Transverse colon (tissue), 4 donors: ENCODE data around the gene SIL1. TPM values are rescaled to one million over a fixed set of nuclear protein-coding genes. Genes with fewer than 3 reads are reported as not detected.

ENCODE experiments used
- DNase-seq: peaks from one replicate; pipeline ENCODE4 v3.0.0-alpha.2; 2019
- H3K27ac ChIP-seq, 4 donors: fragments of 200-600 bp; sonication (generic); 2 replicates each; pipeline ENCODE4 v1.5.1; 2016 to 2018; ENCODE audit warnings: inconsistent platforms in 4 of 4
- H3K27me3 ChIP-seq: fragments of 200-600 bp; sonication (generic); 2 replicates; pipeline ENCODE4 v1.5.1; 2017; ENCODE audit warnings: inconsistent platforms
- H3K36me3 ChIP-seq, 4 donors: fragments of 200-600 bp; sonication (generic); 2 replicates each; pipeline ENCODE4 v1.5.1; 2017 to 2019; ENCODE audit warnings: inconsistent platforms in 4 of 4
- H3K4me1 ChIP-seq, 4 donors: fragments of 200-600 bp; sonication (generic); 2 replicates each; pipeline ENCODE4 v1.5.1; 2017 to 2020; ENCODE audit warnings: inconsistent platforms in 4 of 4
- H3K4me3 ChIP-seq, 4 donors: fragments of 200-600 bp; sonication (generic); 1 replicate in 1 of 4; 2 replicates in 3 of 4; pipeline versions ENCODE4 v1.5.1 to v1.6.1; 2017 to 2019; ENCODE audit warnings: inconsistent platforms in 4 of 4
- H3K9me3 ChIP-seq, 2 donors: fragments of 200-600 bp; sonication (generic); 2 replicates each; pipeline ENCODE4 v1.5.1; 2017 to 2019; ENCODE audit warnings: inconsistent platforms in 2 of 2
- EP300 ChIP-seq: sonication (generic); formaldehyde crosslinking; IDR thresholded peaks from one replicate; pipeline ENCODE4 v1.6.1; 2017; ENCODE audit warnings: antibody characterized with exemption, low read depth
- POLR2A ChIP-seq: fragments of 450-650 bp; IDR thresholded peaks from one replicate; pipeline ENCODE4 v1.6.1; 2016; ENCODE audit warnings: antibody characterized with exemption, mild to moderate bottlenecking, moderate library complexity
- POLR2AphosphoS5 ChIP-seq, 3 donors: sonication (generic); formaldehyde crosslinking; IDR thresholded peaks; one replicate each; pipeline ENCODE4 v1.6.1; 2016; ENCODE audit warnings: antibody characterized with exemption in 3 of 3
- WGBS, 2 donors: methylation state at CpG; one replicate each; pipeline ENCODE4 v1.1.5; 2018; ENCODE audit warnings: low coverage in 1 of 2; 5-methylcytosine and 5-hydroxymethylcytosine counted together
- in situ Hi-C, 4 donors: fragments of 200-750 bp; cut with MboI; loops; one replicate each; pipeline versions ENCODE4 v1.15.0 to v1.15.1; 2017; ENCODE audit warnings: low sequenced_read_pairs in 3 of 4, low pct_ligation_motif_present in 1 of 4, low pct_unique_long_range_greater_than_20kb in 1 of 4
- intact Hi-C: fragments of 100-400 bp; cut with DNase I; formaldehyde crosslinking; loops from one replicate; pipeline ENCODE4 v1.15.1; 2023; ENCODE audit warnings: low total_unique reads
- total RNA-seq, 4 donors: library from RNA; depleted of rRNA; stranded (reverse); fragments of >200 nt; gene quantifications; one replicate each; pipeline ENCODE4 v1.1.0, GENCODE V29; 2016
- TF ChIP-seq, protein P1 (sequence below), 5 experiments: fragments of 200-600 bp in 3 of 5; fragments of 450-650 bp in 2 of 5; sonication (generic) in 3 of 5; IDR thresholded peaks; 1 replicate in 2 of 5; 2 replicates in 3 of 5; pipeline ENCODE4 v1.5.1; 2016 to 2017; ENCODE audit warnings: antibody characterized with exemption in 5 of 5, inconsistent platforms in 3 of 5, mild to moderate bottlenecking in 2 of 5, moderate library complexity in 1 of 5

Gene SIL1
- total RNA-seq, 4 donors from 2014 or later = 11.1 to 38.1 (median 29.0) TPM

DNA sequence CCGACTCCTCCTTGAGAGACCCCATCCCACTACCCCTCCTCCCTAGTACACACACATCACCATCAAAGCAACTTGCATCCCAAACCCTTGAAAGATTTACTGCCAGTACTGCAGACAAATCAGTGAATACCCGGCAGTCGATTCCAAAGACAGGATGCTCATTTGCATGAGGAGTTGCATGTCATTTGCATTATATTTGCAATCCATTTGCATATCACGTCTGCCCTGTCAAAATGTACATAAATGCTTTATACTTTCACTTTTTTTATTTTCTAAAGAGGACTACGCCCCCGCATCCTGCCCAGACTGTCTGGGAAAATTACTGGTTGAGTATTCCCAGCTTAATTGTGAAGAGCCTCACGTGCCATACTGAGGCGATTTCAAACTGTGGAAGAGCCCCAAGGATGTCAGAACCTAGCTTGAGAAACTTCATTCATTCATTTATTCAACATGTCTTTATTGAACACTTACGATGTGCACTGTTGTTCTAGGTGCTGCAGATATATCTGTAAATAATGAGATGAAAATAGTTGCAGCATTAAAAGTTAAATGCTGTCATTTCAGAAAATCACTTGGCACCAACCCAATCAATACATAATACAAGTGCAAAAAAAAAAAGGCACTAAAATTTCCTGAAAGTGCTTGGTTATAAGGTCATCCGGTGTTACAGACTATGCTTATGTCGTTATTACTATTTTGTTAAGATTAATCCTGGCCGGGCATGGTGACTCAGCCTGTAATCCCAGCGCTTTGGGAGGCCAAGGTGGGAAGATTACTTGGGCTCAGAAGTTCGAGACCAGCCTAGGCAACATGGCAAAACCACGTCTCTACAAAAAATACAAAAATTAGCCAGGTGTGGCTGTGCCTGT, 17.2 kb upstream of the SIL1 start:
- H3K27ac ChIP-seq = no peak overlapping the region
- 63 to 70% methylated on average over 15 of the region's 15 CpGs for WGBS, 2 donors
- H3K36me3 ChIP-seq = no peaks in the 10 kb centered on the region
- TF ChIP-seq POLR2AphosphoS5 (IDR thresholded peaks at IDR 0.05) (no peak), POLR2A (no peak), EP300 (no peak)
- TF ChIP-seq, protein P1, sequence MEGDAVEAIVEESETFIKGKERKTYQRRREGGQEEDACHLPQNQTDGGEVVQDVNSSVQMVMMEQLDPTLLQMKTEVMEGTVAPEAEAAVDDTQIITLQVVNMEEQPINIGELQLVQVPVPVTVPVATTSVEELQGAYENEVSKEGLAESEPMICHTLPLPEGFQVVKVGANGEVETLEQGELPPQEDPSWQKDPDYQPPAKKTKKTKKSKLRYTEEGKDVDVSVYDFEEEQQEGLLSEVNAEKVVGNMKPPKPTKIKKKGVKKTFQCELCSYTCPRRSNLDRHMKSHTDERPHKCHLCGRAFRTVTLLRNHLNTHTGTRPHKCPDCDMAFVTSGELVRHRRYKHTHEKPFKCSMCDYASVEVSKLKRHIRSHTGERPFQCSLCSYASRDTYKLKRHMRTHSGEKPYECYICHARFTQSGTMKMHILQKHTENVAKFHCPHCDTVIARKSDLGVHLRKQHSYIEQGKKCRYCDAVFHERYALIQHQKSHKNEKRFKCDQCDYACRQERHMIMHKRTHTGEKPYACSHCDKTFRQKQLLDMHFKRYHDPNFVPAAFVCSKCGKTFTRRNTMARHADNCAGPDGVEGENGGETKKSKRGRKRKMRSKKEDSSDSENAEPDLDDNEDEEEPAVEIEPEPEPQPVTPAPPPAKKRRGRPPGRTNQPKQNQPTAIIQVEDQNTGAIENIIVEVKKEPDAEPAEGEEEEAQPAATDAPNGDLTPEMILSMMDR (IDR thresholded peaks at IDR 0.05) = no peak
- H3K9me3 ChIP-seq = no peaks in the 10 kb centered on the region
- no peak overlapping the region for H3K4me3 ChIP-seq
- intact Hi-C loops (no loop called here), in situ Hi-C loops (no loop called here)
- H3K27me3 ChIP-seq = no peaks in the 10 kb centered on the region
- H3K4me1 ChIP-seq = no peaks in the 10 kb centered on the region
- DNase-seq = no peak

DNA sequence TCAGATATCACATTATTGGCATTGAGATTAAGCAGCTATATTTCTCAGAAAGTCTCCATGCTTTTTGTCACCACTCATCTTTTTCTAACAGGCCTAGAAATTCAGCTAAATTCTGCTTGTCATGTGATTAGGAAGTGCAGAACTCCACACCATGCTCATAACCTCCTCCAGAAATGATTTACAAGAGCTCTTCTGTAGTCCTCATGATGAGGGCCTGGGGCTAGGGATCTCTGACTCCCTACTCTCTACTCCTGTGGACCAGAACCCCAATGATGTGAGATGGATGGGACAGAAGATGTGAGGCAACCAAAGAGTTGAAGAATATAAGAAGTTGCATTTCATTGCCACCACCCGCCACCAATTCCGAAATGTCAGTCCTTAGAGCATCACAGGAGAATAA, 16.5 kb upstream of the SIL1 start:
- no peaks in the 10 kb centered on the region for H3K4me1 ChIP-seq
- DNase-seq = no peak
- no peak overlapping the region for H3K4me3 ChIP-seq
- H3K27ac ChIP-seq = no peak overlapping the region
- H3K9me3 ChIP-seq = no peaks in the 10 kb centered on the region
- in situ Hi-C loops = no loop called here
- WGBS, 2 donors = 90 to 100% methylated on average over 2 of the region's 2 CpGs
- no peaks in the 10 kb centered on the region for H3K36me3 ChIP-seq
- no peaks in the 10 kb centered on the region for H3K27me3 ChIP-seq
- TF ChIP-seq EP300 (no peak), POLR2A (no peak), POLR2AphosphoS5 (IDR thresholded peaks at IDR 0.05) (no peak)
- TF ChIP-seq, protein P1 (IDR thresholded peaks at IDR 0.05) = no peak
- intact Hi-C loops = no loop called here

DNA sequence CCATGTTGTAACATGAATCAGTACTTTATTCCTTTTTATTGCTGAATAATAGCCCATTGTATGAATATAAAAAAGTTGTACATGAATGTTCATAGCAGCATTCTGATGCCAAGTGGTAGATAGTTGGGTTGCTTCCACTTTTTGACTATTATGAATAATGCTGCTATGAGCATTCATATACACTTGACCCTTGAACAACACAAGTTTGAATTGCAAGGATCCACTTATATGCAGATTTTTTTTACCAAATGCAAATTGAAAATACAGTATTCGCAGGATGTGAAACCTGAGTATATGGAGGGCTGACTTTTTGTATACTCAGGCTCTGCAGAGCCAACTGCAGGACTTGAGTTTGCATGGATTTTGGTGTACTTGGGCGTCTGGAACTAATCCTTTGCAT, 14.7 kb upstream of the SIL1 start:
- in situ Hi-C loops = no loop called here
- intact Hi-C loops = no loop called here
- no peak for TF ChIP-seq POLR2AphosphoS5 (IDR thresholded peaks at IDR 0.05)
- no peak for TF ChIP-seq EP300
- TF ChIP-seq, protein P1 (IDR thresholded peaks at IDR 0.05) = no peak
- TF ChIP-seq POLR2A = no peak
- DNase-seq = no peak
- H3K27me3 ChIP-seq = no peaks in the 10 kb centered on the region
- H3K4me1 ChIP-seq = no peaks in the 10 kb centered on the region
- no peak overlapping the region for H3K27ac ChIP-seq
- H3K9me3 ChIP-seq = no peaks in the 10 kb centered on the region
- H3K4me3 ChIP-seq = no peak overlapping the region
- H3K36me3 ChIP-seq = no peaks in the 10 kb centered on the region
- WGBS, 2 donors = 61 to 64% methylated on average over 2 of the region's 2 CpGs

DNA sequence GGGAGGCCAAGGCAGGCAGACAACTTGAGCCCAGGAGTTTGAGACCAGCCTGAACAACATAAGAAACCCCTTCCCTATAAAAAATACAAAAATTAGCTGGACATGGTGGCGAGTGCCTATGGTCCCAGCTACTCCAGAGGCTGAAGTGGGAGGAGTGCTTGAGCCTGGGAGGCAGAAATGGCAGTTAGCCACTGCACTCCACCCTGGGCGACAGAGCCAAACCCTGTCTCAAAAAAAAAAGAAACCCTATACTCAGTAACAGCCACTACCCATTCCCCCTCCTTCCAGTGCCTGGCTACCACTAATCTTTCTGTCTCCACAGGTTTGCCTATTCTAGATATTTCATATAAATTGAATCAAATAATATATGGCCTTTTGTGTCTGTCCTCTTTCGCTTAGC, 14.3 kb upstream of the SIL1 start:
- Histone ChIP-seq H3K4me1 (no peaks in the 10 kb centered on the region), H3K4me3 (no peak overlapping the region), H3K9me3 (no peaks in the 10 kb centered on the region), H3K36me3 (no peaks in the 10 kb centered on the region), H3K27ac (no peak overlapping the region), H3K27me3 (no peaks in the 10 kb centered on the region)
- intact Hi-C loops (no loop called here), in situ Hi-C loops (no loop called here)
- 66 to 73% methylated on average over 3 of the region's 3 CpGs for WGBS, 2 donors
- no peak for DNase-seq
- TF ChIP-seq EP300 (no peak), POLR2AphosphoS5 (IDR thresholded peaks at IDR 0.05) (no peak), POLR2A (no peak)
- TF ChIP-seq, protein P1 (IDR thresholded peaks at IDR 0.05) = no peak
